Activated T-cell treated with anti-CD3 and anti-CD28 coated beads, Interleukin-2, amount 50 U/mL, for 24 hours (primary cell): ENCODE data around the gene URB1.
"Not testable (repeated sequence)": the region's sequence is repeated elsewhere in the genome, so short reads cannot be mapped to it uniquely, and the experiment has no call there.

Experiments
- DNase-seq: peaks from one replicate; pipeline ENCODE4 v3.0.0-alpha.2; 2020
- H3K27ac Mint-ChIP-seq: 2 replicates; pipeline ENCODE4 v1.8.0; 2020; ENCODE audit warnings: mild to moderate bottlenecking, mixed read lengths
- H3K27me3 Mint-ChIP-seq: 2 replicates; pipeline ENCODE4 v1.8.0; 2020; ENCODE audit warnings: mixed read lengths
- H3K36me3 Mint-ChIP-seq: 2 replicates; pipeline ENCODE4 v1.8.0; 2020; ENCODE audit warnings: low read depth, mixed read lengths
- H3K4me1 Mint-ChIP-seq: 2 replicates; pipeline ENCODE4 v1.8.0; 2020; ENCODE audit warnings: low read depth, mixed read lengths
- H3K4me3 Mint-ChIP-seq: 2 replicates; pipeline ENCODE4 v1.8.0; 2020; ENCODE audit warnings: mild to moderate bottlenecking, moderate library complexity, mixed read lengths
- H3K9me3 Mint-ChIP-seq: 2 replicates; pipeline ENCODE4 v1.8.0; 2020; ENCODE audit warnings: mixed read lengths

URB1 gene

GRCh38 chr21:32391755-32392154, 1.1 kb downstream of the URB1 start:
- H3K36me3 Mint-ChIP-seq = peaks cover 63% of the 10 kb centered on the region
- DNase-seq = no peak
- H3K4me3 Mint-ChIP-seq = peak overlapping the region; percentile 92
- peaks cover 7% of the 10 kb centered on the region for H3K27me3 Mint-ChIP-seq
- H3K9me3 Mint-ChIP-seq = no peaks in the 10 kb centered on the region
- peaks cover 68% of the 10 kb centered on the region for H3K4me1 Mint-ChIP-seq
- H3K27ac Mint-ChIP-seq = peak overlapping the region; percentile 68

DNA sequence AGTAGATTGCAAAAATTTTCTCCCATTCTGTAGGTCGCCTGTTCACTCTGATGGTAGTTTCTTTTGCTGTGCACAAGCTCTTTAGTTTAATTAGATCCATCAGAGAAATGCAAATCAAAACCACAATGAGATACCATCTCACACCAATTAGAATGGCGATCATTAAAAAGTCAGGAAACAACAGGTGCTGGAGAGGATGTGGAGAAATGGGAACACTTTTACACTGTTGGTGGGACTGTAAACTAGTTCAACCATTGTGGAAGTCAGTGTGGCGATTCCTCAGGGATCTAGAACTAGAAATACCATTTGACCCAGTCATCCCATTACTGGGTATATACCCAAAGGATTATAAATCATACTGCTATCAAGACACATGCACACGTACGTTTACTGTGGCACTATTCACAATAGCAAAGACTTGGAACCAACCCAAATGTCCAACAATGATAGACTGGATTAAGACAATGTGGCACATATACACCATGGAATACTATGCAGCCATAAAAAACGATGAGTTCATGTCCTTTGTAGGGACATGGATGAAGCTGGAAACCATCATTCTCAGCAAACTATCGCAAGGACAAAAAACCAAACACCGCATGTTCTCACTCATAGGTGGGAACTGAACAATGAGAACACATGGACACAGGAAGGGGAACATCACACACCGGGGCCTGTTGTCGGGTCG, 2.1 kb downstream of the URB1 start:
- not testable (repeated sequence) for DNase-seq, H3K9me3 Mint-ChIP-seq, H3K27me3 Mint-ChIP-seq
- Mint-ChIP-seq H3K4me1 (peaks cover 77% of the 10 kb centered on the region), H3K27ac (peak overlapping the region; percentile 54), H3K4me3 (peak overlapping the region; percentile 92), H3K36me3 (peaks cover 72% of the 10 kb centered on the region)

- peak overlapping the region; percentile 75 for H3K27ac Mint-ChIP-seq
- H3K4me1 Mint-ChIP-seq = peaks cover 82% of the 10 kb centered on the region
- no peaks in the 10 kb centered on the region for H3K9me3 Mint-ChIP-seq
- H3K4me3 Mint-ChIP-seq = peak overlapping the region; percentile 92
- DNase-seq = no peak
- no peaks in the 10 kb centered on the region for H3K27me3 Mint-ChIP-seq
- H3K36me3 Mint-ChIP-seq = peaks cover 85% of the 10 kb centered on the region
These were observed 3.3 kb downstream of the URB1 start for GRCh38 chr21:32389337-32390015.

DNA sequence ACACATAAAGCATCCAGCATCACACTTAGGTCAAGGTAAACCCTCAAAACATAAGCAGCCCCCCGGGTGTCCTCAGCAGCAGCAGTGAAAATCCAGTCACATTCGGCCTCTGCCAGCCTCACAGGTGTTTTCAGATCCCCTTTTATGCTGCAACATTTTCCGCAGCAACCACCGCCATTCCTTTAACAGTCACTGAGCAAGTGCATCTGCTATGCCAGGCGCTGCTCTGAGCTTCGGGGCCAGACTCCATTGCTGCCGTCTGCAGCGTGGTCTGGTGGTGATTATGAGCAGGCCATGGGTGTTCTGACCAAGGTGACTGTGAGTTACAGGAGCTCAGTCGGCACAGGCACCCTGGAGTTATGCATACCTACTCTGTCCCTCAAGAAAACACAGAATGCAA, 4.5 kb downstream of the URB1 start:
- Mint-ChIP-seq H3K9me3 (no peaks in the 10 kb centered on the region), H3K27me3 (no peaks in the 10 kb centered on the region), H3K27ac (no peak overlapping the region), H3K36me3 (peaks cover 93% of the 10 kb centered on the region), H3K4me1 (peaks cover 72% of the 10 kb centered on the region), H3K4me3 (no peak overlapping the region)
- no peak for DNase-seq

DNA sequence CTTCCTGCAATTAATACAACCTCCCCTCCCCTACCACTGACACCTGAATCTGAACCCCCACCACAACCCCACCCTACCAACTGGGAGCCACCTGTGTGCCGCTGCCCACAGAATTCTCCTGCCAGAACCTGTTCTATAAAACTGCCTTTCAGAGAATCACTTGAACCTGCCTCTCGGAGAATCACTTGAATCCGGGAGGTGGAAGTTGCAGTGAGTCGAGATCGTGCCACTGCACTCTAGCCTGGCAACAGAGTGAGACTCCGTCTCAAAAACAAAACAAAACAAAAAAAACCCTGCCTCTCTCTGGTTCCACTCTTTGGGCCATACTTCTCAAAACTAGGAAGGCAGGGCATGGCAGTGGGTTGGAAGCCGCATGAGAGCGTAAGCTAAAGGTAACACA, 5.7 kb downstream of the URB1 start:
- H3K9me3 Mint-ChIP-seq = no peaks in the 10 kb centered on the region
- DNase-seq = no peak
- H3K4me1 Mint-ChIP-seq = peaks cover 68% of the 10 kb centered on the region
- no peaks in the 10 kb centered on the region for H3K27me3 Mint-ChIP-seq
- H3K27ac Mint-ChIP-seq = peak overlapping the region; percentile 69
- H3K4me3 Mint-ChIP-seq = no peak overlapping the region
- H3K36me3 Mint-ChIP-seq = peaks cover 98% of the 10 kb centered on the region

GRCh38 chr21:32386195-32386870, 6.5 kb downstream of the URB1 start:
- no peak for DNase-seq
- Mint-ChIP-seq H3K36me3 (peaks cover 98% of the 10 kb centered on the region), H3K27ac (peak overlapping the region; percentile 69)

DNA sequence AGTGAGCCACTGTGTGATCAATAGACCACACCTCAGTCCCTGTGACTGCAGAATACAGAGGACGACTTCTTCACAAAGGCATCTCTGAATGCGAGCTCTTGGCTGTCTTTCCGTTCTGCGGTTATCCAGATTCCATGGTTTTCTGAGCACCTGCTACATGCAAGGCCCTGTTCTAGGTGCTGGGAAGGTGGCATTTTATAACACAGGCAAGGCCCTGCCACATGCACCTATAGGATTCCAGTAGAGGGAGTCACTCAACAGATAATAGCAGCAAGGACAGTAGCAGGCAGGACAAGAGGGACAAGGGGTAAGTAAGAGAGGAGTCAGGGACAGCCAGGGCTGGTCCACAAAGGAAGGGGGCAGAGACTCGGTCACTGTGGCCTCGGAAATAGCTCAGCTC, 9.0 kb downstream of the URB1 start:
- Mint-ChIP-seq H3K27ac (no peak overlapping the region), H3K4me1 (peaks cover 37% of the 10 kb centered on the region), H3K4me3 (no peak overlapping the region), H3K36me3 (peaks cover 99% of the 10 kb centered on the region), H3K27me3 (no peaks in the 10 kb centered on the region), H3K9me3 (no peaks in the 10 kb centered on the region)
- no peak for DNase-seq

More at GRCh38 chr21:32386195-32386870, 6.5 kb downstream of the URB1 start:
- no peaks in the 10 kb centered on the region for H3K9me3 Mint-ChIP-seq
- no peak overlapping the region for H3K4me3 Mint-ChIP-seq
- peaks cover 61% of the 10 kb centered on the region for H3K4me1 Mint-ChIP-seq
- H3K27me3 Mint-ChIP-seq = no peaks in the 10 kb centered on the region

GRCh38 chr21:32382108-32382644, 10.6 kb downstream of the URB1 start:
- Mint-ChIP-seq H3K36me3 (peaks cover 99% of the 10 kb centered on the region), H3K27ac (peak overlapping the region; percentile 15), H3K27me3 (no peaks in the 10 kb centered on the region), H3K4me1 (peaks cover 22% of the 10 kb centered on the region), H3K9me3 (no peaks in the 10 kb centered on the region), H3K4me3 (no peak overlapping the region)
- no peak for DNase-seq

DNA sequence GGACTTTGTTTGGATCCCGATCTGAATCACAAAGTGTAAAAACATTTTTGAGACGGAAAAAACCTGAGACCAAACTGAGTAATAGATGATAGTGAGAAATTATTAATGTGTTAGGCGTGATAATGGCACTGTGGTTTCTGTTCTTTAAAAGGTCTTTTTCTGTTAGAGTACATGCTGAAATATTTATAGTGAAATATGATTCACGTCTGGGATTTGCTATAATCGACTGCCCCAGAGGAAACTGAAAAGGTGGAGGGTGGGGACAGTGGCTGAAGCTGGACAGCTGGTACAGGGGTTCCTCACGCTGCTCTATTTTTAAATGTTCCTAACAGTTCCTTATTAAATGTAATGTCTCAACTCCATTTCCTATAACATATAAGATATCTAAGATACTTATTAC, 11.2 kb downstream of the URB1 start:
- H3K36me3 Mint-ChIP-seq = peaks cover 99% of the 10 kb centered on the region

DNA sequence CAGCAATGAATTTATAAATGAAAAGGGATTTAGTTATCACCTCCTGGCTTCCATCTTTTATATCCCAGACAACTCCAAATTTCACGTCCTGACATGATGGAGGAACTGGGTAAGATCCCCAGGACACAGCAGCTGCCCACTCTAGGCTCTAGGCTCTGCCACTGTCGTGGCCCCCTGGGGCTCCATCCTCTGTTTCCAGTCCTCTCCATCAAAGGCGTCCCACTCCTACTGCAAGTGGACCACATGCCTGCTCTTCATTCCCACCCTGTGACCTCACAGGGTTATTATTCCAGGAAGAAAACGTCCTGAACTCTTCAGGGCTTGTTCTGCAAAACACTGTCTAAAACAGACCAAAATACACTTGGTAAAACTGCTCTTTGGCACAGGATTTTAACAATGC, 11.9 kb downstream of the URB1 start:
- H3K4me1 Mint-ChIP-seq = peaks cover 10% of the 10 kb centered on the region
- DNase-seq = no peak
- H3K27ac Mint-ChIP-seq = no peak overlapping the region
- no peaks in the 10 kb centered on the region for H3K9me3 Mint-ChIP-seq
- H3K36me3 Mint-ChIP-seq = peaks cover 100% of the 10 kb centered on the region
- no peak overlapping the region for H3K4me3 Mint-ChIP-seq
- no peaks in the 10 kb centered on the region for H3K27me3 Mint-ChIP-seq

More for the DNA sequence above, 11.2 kb downstream of the URB1 start:
- Mint-ChIP-seq H3K27me3 (no peaks in the 10 kb centered on the region), H3K9me3 (no peaks in the 10 kb centered on the region), H3K4me3 (no peak overlapping the region), H3K4me1 (peaks cover 16% of the 10 kb centered on the region), H3K27ac (no peak overlapping the region)
- DNase-seq = no peak

GRCh38 chr21:32378956-32379355, 13.9 kb downstream of the URB1 start:
- Mint-ChIP-seq H3K9me3 (no peaks in the 10 kb centered on the region), H3K4me3 (no peak overlapping the region), H3K4me1 (no peaks in the 10 kb centered on the region), H3K36me3 (peaks cover 100% of the 10 kb centered on the region), H3K27me3 (no peaks in the 10 kb centered on the region), H3K27ac (peak overlapping the region; percentile 78)
- DNase-seq = no peak

GRCh38 chr21:32377991-32378390, 14.8 kb downstream of the URB1 start:
- no peak overlapping the region for H3K27ac Mint-ChIP-seq
- peaks cover 1% of the 10 kb centered on the region for H3K4me1 Mint-ChIP-seq
- DNase-seq = no peak
- H3K9me3 Mint-ChIP-seq = no peaks in the 10 kb centered on the region
- H3K27me3 Mint-ChIP-seq = no peaks in the 10 kb centered on the region
- peaks cover 100% of the 10 kb centered on the region for H3K36me3 Mint-ChIP-seq
- no peak overlapping the region for H3K4me3 Mint-ChIP-seq

- H3K4me1 Mint-ChIP-seq = peaks cover 1% of the 10 kb centered on the region
These were observed 15.3 kb downstream of the URB1 start for GRCh38 chr21:32377506-32377905.

GRCh38 chr21:32372755-32373154, 20.1 kb downstream of the URB1 start:
- Mint-ChIP-seq H3K9me3 (no peaks in the 10 kb centered on the region), H3K4me1 (peaks cover 16% of the 10 kb centered on the region), H3K36me3 (peaks cover 100% of the 10 kb centered on the region), H3K27ac (no peak overlapping the region), H3K27me3 (no peaks in the 10 kb centered on the region), H3K4me3 (no peak overlapping the region)
- DNase-seq = no peak

More at GRCh38 chr21:32377506-32377905, 15.3 kb downstream of the URB1 start:
- DNase-seq = no peak
- H3K9me3 Mint-ChIP-seq = no peaks in the 10 kb centered on the region
- H3K36me3 Mint-ChIP-seq = peaks cover 100% of the 10 kb centered on the region
- no peak overlapping the region for H3K4me3 Mint-ChIP-seq
- H3K27ac Mint-ChIP-seq = peak overlapping the region; percentile 47
- no peaks in the 10 kb centered on the region for H3K27me3 Mint-ChIP-seq
